Hypothalamus (tissue), 51 donors: ENCODE results near the gene WNT1.
A peak's percentile ranks its signal among the peaks of the same experiment; 100 is the strongest.

Source experiments
- DNase-seq, 51 donors: peaks; one replicate each; lab custom pipeline; 2025; lab: John Stamatoyannopoulos, UW

The WNT1 gene

DNA sequence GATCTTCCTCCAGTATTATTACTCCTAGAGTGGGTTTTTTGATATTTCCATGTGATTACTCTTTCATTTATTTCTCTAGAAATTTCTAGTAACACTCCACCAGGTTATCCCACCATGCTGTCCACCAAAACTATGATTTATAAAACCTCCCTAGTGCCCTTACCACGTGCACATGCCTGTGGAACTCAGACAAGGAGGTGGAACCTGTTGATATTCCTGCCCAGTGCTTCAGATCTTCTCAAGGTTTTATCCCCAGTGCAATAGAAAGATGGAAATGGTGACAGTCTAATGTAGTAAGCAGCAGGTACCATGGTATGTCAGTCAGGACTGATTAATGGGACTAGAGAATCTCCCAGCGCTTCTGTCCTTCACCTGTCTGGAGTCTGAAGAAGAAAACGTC is 17.3 kb upstream of the WNT1 start:
- no peak for DNase-seq

- no peak for DNase-seq
These were observed 16.8 kb upstream of the WNT1 start for GRCh38 chr12:48961331-48961730.

GRCh38 chr12:48961801-48962200 is 16.3 kb upstream of the WNT1 start:
- DNase-seq = no peak

- no peak for DNase-seq
These were observed 12.8 kb upstream of the WNT1 start for GRCh38 chr12:48965298-48965838.

GRCh38 chr12:48966177-48966895 is 11.8 kb upstream of the WNT1 start:
- DNase-seq = no peak

DNA sequence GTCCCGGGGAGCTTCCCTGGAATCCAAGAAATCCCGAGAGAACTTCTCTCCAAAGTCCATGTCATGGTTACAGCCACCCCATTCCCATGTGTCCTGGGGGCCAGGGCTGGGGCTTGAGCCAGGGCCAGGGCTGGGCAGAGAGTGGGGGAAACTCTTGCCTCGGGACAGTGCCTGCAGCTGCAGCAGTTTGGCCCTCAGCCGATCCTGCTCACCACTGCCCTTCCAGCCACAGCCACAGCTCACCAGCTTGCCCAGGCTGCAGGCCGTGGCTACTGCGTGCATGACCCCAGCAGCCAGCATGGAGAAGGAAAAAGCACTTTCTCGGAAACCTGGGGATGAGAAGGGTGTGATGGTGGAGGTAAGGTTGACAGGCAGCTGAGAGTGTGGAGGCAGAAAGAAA is 10.1 kb upstream of the WNT1 start:
- DNase-seq = no peak

DNA sequence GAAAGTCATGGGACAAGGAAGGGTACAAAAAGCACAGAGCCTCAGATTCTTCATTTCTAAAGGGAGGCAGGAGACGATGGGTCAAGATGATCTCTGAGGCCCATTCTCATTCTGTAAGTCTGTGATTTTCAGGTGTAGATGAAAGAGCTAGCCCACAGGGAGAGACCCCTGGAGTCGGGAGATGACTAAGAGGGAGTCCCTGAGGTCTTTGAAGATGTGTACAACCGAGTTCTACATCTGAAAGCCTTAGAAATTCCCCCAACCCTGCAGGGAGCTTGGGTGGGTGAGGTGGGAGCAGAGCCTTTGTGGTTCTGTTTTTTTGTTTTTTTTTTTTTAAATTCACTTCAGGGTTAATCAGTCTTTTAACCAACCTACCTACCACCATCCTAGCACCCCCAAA is 9.7 kb upstream of the WNT1 start:
- no peak for DNase-seq

DNA sequence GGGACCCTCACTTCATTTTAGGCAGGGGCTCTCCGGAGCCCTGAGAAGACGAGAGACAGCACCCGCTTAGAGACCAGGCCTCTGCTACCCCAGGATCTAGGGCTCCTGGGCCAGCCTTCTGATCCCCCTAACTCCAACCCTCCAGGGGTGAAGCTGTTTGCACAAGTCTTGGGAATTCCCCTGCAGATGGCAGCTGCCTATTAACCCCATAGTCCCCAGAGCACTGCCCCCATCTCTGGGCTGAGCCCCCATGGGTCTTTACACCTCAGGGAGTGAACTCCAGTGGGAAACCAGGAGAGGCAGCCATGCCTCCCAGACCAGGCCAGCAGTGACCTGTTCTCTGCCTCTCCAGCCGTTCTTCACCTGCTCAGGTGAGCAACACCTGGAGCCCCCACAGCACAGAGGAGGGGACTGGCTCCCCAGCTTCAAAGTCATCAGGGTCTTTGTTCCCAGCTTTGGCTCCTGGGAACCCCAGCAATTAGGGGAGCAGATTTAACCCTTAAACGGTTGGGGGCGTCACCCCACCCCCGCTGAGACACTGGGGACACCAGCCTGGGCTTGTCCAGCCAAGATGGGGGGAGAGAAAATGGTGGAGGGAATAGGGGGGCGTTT is 8.9 kb upstream of the WNT1 start:
- no peak for DNase-seq

DNA sequence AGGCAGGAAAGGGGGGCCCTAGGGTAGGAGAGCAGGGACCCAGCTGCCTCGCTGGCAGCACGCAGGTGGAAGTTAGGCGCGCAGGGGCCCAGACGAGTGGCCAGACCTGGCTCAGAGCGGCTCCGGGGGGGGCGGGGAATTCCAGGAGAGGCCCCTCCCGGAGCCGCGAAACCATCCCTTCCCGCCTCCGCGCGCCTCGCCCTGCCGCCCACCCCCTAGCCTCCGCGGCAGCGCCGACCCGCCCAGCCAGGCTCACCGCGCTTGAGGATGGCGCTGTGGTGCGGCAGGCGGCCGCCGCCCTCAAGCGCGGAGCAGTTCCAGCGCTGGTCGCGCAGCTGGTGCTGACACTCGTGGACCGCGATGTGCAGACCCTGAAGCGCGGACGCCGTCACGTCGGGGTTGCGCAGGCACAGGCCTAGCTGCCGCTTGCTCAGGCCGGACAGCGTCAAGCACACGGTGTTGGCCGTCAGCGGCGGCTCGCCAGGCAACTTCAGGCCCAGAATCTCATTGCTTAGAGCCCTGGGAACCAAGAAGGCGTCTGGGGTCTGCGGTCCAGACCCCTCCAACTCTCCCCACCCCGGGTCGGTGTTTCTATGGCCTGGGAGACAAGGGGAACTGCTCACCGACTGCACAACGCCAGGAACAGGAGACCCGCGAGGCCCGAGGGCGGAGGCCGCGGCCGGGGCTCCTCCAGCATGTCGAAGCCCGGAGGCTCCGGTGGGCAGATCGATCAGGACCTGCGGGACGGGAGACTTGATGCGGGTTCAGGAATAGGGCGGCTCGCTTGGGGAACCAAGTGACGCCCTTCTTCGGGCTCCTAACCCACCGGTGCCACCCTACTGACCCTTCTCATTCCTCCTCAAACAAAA is 8.1 kb upstream of the WNT1 start:
- DNase-seq = peak in 1 of 51 donors; percentile 11

GRCh38 chr12:48970702-48971334 is 7.3 kb upstream of the WNT1 start:
- no peak for DNase-seq

DNA sequence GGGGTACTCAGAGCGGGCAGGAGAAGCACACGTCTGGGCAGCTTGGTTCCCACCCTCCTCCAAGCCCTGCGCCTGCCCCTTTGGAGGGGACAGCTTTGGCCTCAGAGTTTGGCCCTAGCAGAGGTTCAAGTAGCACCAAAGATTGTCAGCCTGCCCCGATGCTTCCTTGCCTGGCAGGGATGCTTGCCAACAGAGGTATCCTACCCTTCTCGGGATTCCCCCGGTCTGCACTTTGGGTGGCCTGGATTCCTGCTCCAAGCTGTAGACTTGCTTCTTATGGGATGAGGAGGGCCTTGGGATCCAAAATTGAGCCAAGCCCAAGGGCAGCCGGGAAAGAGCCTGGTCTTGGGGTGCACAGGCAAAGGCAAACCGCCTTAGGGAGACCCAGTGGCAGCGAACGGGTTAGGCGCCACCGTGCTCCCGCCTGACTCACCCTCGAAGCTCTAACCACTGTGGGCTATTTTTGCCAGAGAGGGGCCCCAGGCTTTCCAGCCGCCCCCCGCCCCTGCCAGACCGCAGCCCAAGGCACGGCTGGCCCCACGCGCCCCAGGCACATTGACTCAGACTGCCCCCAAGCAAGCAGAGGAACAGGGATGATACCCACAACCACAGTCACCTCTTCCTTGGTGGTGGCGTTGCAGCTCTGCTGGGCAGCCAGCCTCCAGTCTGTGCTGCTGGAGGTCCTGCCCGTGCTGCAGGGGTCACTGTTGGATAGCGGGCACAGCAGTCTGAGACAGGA is 5.7 kb upstream of the WNT1 start:
- DNase-seq = no peak

- no peak for DNase-seq
These were observed 5.1 kb upstream of the WNT1 start for GRCh38 chr12:48972952-48973483.

DNA sequence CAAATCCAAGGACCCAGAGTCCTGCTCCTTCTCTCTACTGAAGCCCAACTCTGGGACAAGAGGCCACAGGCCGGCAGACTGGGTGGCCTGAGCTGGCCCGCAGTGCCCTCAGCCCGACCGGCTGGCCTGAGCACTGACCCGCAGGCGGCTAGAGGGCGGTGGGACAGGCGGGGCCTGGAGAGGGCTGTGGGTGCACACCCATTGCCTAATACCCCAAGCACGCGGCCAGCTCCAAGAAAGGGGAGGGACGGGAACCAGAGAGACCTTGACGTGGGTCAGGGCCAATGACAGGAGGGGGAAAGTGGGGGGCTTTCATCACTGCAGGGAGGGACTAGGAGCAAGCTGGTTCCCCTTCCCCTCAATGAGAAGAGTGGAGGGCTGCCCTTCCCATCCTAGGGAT is 4.6 kb upstream of the WNT1 start:
- no peak for DNase-seq

GRCh38 chr12:48973941-48974673 is 4.0 kb upstream of the WNT1 start:
- DNase-seq = peak in 3 of 51 donors; percentile 6 to 36 (median 32)

DNA sequence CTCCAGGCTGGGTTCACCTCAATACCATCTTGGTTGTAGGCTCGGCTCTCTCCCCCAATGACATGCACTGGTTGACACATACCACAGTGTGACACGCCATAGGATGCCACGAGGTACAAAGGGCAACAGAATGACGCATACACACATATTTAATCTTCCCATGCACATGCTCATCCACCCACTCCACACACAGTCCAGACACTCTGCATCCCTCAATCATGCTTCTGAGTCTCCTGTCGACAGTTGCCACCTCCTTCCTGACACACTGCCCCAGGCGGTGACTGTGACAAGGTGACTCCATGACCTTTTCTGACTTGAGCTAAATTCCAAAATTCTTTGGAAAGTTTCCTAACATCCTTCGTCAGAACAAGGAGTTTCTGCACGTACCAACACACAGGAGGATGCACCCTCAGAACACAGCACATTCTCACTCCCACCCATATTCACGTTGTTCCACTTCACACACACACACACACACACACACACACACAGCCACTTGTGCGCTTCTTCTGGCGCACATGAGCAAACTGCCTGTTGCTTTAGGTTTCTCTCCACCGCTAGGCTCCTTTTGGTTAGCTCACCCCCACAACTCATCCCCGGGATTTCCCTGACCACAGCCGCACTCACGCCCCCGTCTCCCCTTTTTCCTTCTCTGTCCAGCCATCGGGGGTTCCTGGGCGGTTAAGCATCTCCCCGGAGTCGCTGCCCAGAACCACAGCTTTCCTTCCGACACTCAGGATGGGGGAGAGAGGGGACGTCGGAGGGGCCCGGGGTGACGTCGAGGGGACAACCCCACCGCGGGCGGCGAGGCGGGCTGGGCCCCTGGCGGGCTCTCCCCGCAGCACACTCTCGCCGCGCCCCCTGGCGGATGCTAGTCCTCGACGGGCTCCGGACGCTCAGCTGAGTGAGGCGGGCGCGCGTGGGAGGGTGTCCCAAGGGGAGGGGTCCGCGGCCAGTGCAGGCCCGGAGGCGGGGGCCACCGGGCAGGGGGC is 536 bp upstream of the WNT1 start:
- peak in 4 of 51 donors; percentile 3 to 43 (median 28) for DNase-seq

DNA sequence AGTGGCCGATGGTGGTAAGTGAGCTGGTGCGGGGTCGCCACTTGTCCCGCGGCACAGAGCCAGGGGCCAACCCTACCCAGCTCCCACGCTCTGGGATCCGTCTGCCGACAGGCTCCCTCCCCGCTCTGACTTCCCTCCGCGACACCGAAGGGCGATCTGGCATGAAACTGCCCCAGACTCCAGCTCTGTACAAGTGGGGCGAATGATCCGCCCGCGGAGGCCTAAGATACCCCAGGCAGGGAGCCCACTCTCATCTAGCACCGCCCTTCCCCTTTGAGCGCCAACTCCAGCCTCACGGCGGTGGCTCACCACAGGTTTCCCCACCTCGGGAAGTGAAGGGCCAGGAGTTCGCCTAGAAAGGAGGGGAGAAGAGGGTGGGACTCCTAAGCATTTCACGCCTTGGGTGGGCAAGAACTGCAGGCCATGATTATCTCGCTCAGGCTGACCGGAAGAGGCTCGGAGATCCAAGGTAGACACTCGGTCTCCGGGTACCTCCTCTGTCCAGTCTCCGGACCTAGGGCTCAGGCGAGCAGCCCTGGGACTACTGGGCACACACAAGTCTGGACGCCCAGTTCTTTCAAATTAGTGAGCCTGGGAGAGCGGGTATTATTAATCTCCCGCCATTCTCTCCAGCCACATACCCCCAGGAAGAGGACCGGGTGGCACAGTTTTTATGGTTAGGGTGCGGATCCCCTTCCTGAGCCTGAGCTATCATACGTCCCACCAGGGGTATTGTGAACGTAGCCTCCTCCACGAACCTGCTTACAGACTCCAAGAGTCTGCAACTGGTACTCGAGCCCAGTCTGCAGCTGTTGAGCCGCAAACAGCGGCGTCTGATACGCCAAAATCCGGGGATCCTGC is 849 bp downstream of the WNT1 start:
- DNase-seq = no peak
